HepG2 (cell line): ENCODE data around the gene PLIN1. TPM values are rescaled to one million over a fixed set of nuclear protein-coding genes. Genes with fewer than 3 reads are reported as not detected.

Experiments
- polyA plus RNA-seq, 8 experiments: library from polyadenylated mRNA; depleted of rRNA in 3 of 8; stranded (reverse) in 7 of 8; unstranded in 1 of 8; fragments of >200 nt; fragmentation: Illumina TruSeq in 4 of 8; extraction: Trizol in 4 of 8; gene quantifications; 2 replicates each; pipeline versions ENCODE4 v1.2.1 to v1.2.3, GENCODE V29; 2011 to 2016; ENCODE audit warnings: low read depth in 4 of 8, missing spikeins in 1 of 8, mixed read lengths in 1 of 8; ENCODE audit not compliant: insufficient read depth in 1 of 8
- small RNA-seq, 3 experiments: library from RNA; depleted of rRNA; stranded (forward); fragments of <200 nt; gene quantifications; one replicate each; pipeline ENCODE3, GENCODE V24; 2012; ENCODE audit warnings: low read depth in 2 of 3, low replicate concordance in 1 of 3; ENCODE audit not compliant: insufficient read length in 3 of 3, insufficient read depth in 2 of 3
- total RNA-seq, 5 experiments: library from RNA; depleted of rRNA; stranded (reverse); fragments of >200 nt; fragmentation: Illumina TruSeq; extraction: Trizol; gene quantifications; 2 replicates each; pipeline ENCODE4 v1.2.3, GENCODE V29; 2016; ENCODE audit warnings: low read depth in 1 of 5

The PLIN1 gene
- total and polyA plus RNA-seq, 2 of the 13 experiments (the other 11 are each of a cell fraction or from before 2014, with no cell fraction given): 0.74 to 1.2 TPM

Small RNA genes lying within 50 kb of the gene (small RNA-seq; reads per million reads assigned to genes)
- gene RNU6-132P: 0 reads per million in 3 experiments

Other genes with a start within 250 kb of the PLIN1 start
- not detected in 2 replicates for gene RHCG, start 182.8 kb downstream of the PLIN1 start, total RNA-seq (2016; rRNA removed; fragmentation: Illumina TruSeq; extraction: Trizol)
- not detected in 2 replicates for gene RHCG, start 182.8 kb downstream of the PLIN1 start, polyA plus RNA-seq (2011; rRNA removed)
- 14.3 and 14.8 TPM in 2 replicates for gene TICRR, start 103.9 kb downstream of the PLIN1 start, total RNA-seq (2016; rRNA removed; fragmentation: Illumina TruSeq; extraction: Trizol)
- gene TICRR, start 103.9 kb downstream of the PLIN1 start, polyA plus RNA-seq (2011; rRNA removed): 3.3 and 4.1 TPM in 2 replicates
- gene KIF7, start 23.9 kb downstream of the PLIN1 start, total RNA-seq (2016; rRNA removed; fragmentation: Illumina TruSeq; extraction: Trizol): 4.4 and 6.2 TPM in 2 replicates
- 1.5 and 2.2 TPM in 2 replicates for gene KIF7, start 23.9 kb downstream of the PLIN1 start, polyA plus RNA-seq (2011; rRNA removed)
- gene PEX11A, start 11.4 kb upstream of the PLIN1 start, total RNA-seq (2016; rRNA removed; fragmentation: Illumina TruSeq; extraction: Trizol): 13.9 and 15.1 TPM in 2 replicates
- gene PEX11A, start 11.4 kb upstream of the PLIN1 start, polyA plus RNA-seq (2011; rRNA removed): 9.9 and 10.2 TPM in 2 replicates
- not detected in 2 replicates for gene WDR93, start 11.4 kb upstream of the PLIN1 start, total RNA-seq (2016; rRNA removed; fragmentation: Illumina TruSeq; extraction: Trizol)
- gene WDR93, start 11.4 kb upstream of the PLIN1 start, polyA plus RNA-seq (2011; rRNA removed): 0.07 and 0.08 TPM in 2 replicates
- gene MESP1, start 71.9 kb upstream of the PLIN1 start, total RNA-seq (2016; rRNA removed; fragmentation: Illumina TruSeq; extraction: Trizol): not detected in 2 replicates
- gene MESP1, start 71.9 kb upstream of the PLIN1 start, polyA plus RNA-seq (2011; rRNA removed): not detected in 2 replicates
- not detected in 2 replicates for gene MESP2, start 97.0 kb upstream of the PLIN1 start, total RNA-seq (2016; rRNA removed; fragmentation: Illumina TruSeq; extraction: Trizol)
- not detected in 2 replicates for gene MESP2, start 97.0 kb upstream of the PLIN1 start, polyA plus RNA-seq (2011; rRNA removed)
- gene ANPEP, start 135.5 kb upstream of the PLIN1 start, total RNA-seq (2016; rRNA removed; fragmentation: Illumina TruSeq; extraction: Trizol): 34.6 and 60.4 TPM in 2 replicates
- gene ANPEP, start 135.5 kb upstream of the PLIN1 start, polyA plus RNA-seq (2011; rRNA removed): 91.6 and 133 TPM in 2 replicates
- 44.4 and 69.5 TPM in 2 replicates for gene AP3S2, start 214.6 kb upstream of the PLIN1 start, total RNA-seq (2016; rRNA removed; fragmentation: Illumina TruSeq; extraction: Trizol)
- 16.5 and 17.6 TPM in 2 replicates for gene AP3S2, start 214.6 kb upstream of the PLIN1 start, polyA plus RNA-seq (2011; rRNA removed)
- gene ARPIN, start 233.6 kb upstream of the PLIN1 start, total RNA-seq (2016; rRNA removed; fragmentation: Illumina TruSeq; extraction: Trizol): 5.0 and 5.3 TPM in 2 replicates
- gene ARPIN, start 233.6 kb upstream of the PLIN1 start, polyA plus RNA-seq (2011; rRNA removed): 2.8 and 2.9 TPM in 2 replicates